Activated B cell treated with CpG ODN at 0.5 μM for 24 hours (primary cell): ENCODE measurements around the gene TKTL1. TPM values are rescaled to one million over a fixed set of nuclear protein-coding genes. Genes with fewer than 3 reads are reported as not detected.
"Not testable (repeated sequence)": the region's sequence is repeated elsewhere in the genome, so short reads cannot be mapped to it uniquely, and the experiment has no call there.

Source experiments
- ATAC-seq: fragments of 200-7000 bp; cut with Tn5 transposase; one replicate; pipeline ENCODE4 v1.10.0; 2021; ENCODE audit warnings: low read depth, mild to moderate bottlenecking, moderate library complexity
- CTCF ChIA-PET: fragments of 350-600 bp; sonication (Branson Sonifier 250); formaldehyde crosslinking; loops from one replicate; lab custom pipeline; 2021; ENCODE audit warnings: antibody characterized with exemption; lab: Charles Lee
- POLR2A ChIA-PET: fragments of 350-600 bp; sonication (Branson Sonifier 250); formaldehyde crosslinking; loops from one replicate; lab custom pipeline; 2021; ENCODE audit warnings: antibody characterized with exemption; lab: Charles Lee
- DNase-seq: peaks from one replicate; pipeline ENCODE4 v3.0.0; 2022
- H3K27ac Mint-ChIP-seq: one replicate; pipeline ENCODE4 v1.8.0; 2020; ENCODE audit warnings: mixed read lengths
- H3K27me3 Mint-ChIP-seq: one replicate; pipeline ENCODE4 v1.8.0; 2021; ENCODE audit warnings: mixed read lengths
- H3K36me3 Mint-ChIP-seq: one replicate; pipeline ENCODE4 v1.8.0; 2021; ENCODE audit warnings: low read depth, mixed read lengths
- H3K4me1 Mint-ChIP-seq: one replicate; pipeline ENCODE4 v1.8.0; 2021; ENCODE audit warnings: mixed read lengths
- H3K4me3 Mint-ChIP-seq: one replicate; pipeline ENCODE4 v1.8.0; 2020; ENCODE audit warnings: mild to moderate bottlenecking, mixed read lengths
- H3K9me3 Mint-ChIP-seq: one replicate; pipeline ENCODE4 v1.8.0; 2020; ENCODE audit warnings: mixed read lengths
- intact Hi-C: fragments of 100-400 bp; cut with micrococcal nuclease; formaldehyde crosslinking; loops from one replicate; pipeline ENCODE4 v1.15.1; 2024
- total RNA-seq: library from RNA; stranded (reverse); gene quantifications from 2 replicates; pipeline ENCODE4 v1.2.3, GENCODE V29; 2022
- TF ChIP-seq, protein P1 (sequence below): fragments of 200-600 bp; IDR thresholded peaks from one replicate; pipeline ENCODE4 v1.8.0; 2022; ENCODE audit warnings: antibody characterized with exemption, mild to moderate bottlenecking

Gene TKTL1
- total RNA-seq, 1 donor from 2014 or later: not detected

DNA sequence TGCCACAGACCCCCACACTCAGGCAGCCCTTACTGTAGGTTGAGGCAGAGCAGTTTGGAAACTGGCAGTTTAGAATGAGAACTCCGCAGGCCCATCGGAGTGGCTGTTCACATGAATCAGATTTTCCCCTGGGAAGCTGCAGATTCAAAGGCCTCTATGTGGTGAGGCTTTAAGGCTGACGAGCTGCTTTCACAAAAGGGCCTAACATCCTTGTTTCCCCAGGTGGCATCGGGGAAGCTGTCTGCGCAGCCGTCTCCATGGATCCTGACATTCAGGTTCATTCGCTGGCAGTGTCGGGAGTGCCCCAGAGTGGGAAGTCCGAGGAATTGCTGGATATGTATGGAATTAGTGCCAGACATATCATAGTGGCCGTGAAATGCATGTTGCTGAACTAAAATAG is 33.7 kb downstream of the TKTL1 start:
- DNase-seq (no peak), ATAC-seq (no peak)
- Mint-ChIP-seq H3K4me1 (peaks cover 38% of the 10 kb centered on the region), H3K36me3 (no peaks in the 10 kb centered on the region), H3K27ac (no peak overlapping the region), H3K9me3 (no peaks in the 10 kb centered on the region), H3K4me3 (no peak overlapping the region), H3K27me3 (no peaks in the 10 kb centered on the region)
- intact Hi-C loops: loop anchor here (1.0 kb wide), 1 partner anchor 8 kb away; no protein-coding TSS in a partner anchor
- TF ChIP-seq, protein P1, sequence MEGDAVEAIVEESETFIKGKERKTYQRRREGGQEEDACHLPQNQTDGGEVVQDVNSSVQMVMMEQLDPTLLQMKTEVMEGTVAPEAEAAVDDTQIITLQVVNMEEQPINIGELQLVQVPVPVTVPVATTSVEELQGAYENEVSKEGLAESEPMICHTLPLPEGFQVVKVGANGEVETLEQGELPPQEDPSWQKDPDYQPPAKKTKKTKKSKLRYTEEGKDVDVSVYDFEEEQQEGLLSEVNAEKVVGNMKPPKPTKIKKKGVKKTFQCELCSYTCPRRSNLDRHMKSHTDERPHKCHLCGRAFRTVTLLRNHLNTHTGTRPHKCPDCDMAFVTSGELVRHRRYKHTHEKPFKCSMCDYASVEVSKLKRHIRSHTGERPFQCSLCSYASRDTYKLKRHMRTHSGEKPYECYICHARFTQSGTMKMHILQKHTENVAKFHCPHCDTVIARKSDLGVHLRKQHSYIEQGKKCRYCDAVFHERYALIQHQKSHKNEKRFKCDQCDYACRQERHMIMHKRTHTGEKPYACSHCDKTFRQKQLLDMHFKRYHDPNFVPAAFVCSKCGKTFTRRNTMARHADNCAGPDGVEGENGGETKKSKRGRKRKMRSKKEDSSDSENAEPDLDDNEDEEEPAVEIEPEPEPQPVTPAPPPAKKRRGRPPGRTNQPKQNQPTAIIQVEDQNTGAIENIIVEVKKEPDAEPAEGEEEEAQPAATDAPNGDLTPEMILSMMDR: no peak
- ChIA-PET CTCF (no interaction called here), POLR2A (no interaction called here)

DNA sequence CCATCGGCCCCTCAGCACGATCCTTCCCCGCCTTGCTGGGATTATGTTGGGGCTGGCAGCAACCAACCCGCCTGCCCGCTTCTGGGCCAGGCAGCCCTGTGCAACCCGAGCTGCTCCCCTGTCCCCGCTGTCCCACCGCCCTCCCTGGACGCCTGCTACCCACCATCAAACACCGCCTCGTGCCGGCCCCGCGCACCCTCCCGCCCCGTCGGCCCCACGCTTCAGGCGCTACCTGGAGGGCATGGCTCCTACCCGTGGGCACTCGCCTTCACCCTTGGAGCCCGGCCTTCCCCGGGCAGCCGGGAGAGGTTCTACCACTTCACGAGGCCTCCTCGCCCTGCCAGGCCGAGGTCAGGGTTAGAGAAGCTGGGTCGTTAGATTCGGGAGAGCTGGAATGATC is 37.0 kb downstream of the TKTL1 start:
- Mint-ChIP-seq H3K4me3 (no peak overlapping the region), H3K27me3 (no peaks in the 10 kb centered on the region), H3K36me3 (no peaks in the 10 kb centered on the region), H3K27ac (no peak overlapping the region), H3K9me3 (no peaks in the 10 kb centered on the region), H3K4me1 (peaks cover 35% of the 10 kb centered on the region)
- ChIA-PET POLR2A (no interaction called here), CTCF (no interaction called here)
- intact Hi-C loops: no loop called here
- TF ChIP-seq, protein P1: no peak
- DNase-seq (no peak), ATAC-seq (no peak)

DNA sequence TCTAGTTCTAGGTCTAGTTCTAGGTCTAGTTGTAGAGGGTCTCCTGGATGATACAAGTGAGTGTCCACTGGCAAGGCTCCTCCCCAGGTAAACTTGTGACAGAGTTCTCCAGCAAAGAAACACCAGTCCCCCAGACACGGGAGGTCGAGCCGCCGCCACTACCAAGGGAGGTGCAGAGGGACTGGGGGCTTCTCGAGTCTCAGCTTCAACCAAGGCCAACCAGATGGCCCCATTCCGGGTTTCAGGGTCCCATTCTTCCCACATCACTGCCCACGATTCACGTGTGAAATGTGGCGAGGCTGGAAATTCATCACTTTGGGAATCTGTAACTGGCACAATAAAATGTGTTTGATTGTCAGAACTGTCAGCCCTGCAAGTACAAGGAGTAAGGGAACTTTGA is 37.5 kb downstream of the TKTL1 start:
- TF ChIP-seq, protein P1: no peak
- peaks cover 32% of the 10 kb centered on the region for H3K4me1 Mint-ChIP-seq
- H3K27me3 Mint-ChIP-seq: no peaks in the 10 kb centered on the region
- H3K27ac Mint-ChIP-seq: peak overlapping the region; percentile 93
- intact Hi-C loops: no loop called here
- no peak overlapping the region for H3K4me3 Mint-ChIP-seq
- H3K36me3 Mint-ChIP-seq: no peaks in the 10 kb centered on the region
- no peak for DNase-seq
- ATAC-seq: no peak
- CTCF ChIA-PET: no interaction called here
- POLR2A ChIA-PET: interaction anchor here (1.5 kb wide), 2 partner anchors 38 to 64 kb away, joined by 3 to 4 read pairs; no protein-coding TSS in a partner anchor
- no peaks in the 10 kb centered on the region for H3K9me3 Mint-ChIP-seq

DNA sequence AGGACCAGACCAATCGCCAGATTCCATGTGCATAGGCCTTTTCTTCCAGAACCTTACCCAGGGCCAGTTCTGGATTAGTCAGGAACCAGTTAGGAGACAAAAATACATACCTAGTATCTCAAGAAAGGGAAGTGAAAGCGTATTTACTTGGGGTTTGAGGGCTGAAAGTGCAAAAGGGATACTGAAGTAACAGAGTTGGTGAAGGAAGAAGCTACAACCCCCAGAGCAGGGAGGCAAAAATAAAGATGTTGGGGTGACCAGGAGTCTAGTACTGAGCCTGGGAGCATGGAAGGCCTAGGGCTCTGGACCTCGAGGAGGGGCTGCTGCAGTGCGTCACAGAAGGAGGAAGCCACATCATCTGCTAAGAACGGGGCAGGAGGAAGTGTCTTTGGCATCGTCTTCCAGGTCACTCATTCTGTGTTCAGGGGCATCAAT is 38.3 kb downstream of the TKTL1 start:
- Mint-ChIP-seq H3K36me3 (no peaks in the 10 kb centered on the region), H3K4me1 (peaks cover 30% of the 10 kb centered on the region), H3K27ac (peak overlapping the region; percentile 93), H3K9me3 (no peaks in the 10 kb centered on the region), H3K27me3 (no peaks in the 10 kb centered on the region), H3K4me3 (peak overlapping the region; percentile 62)
- POLR2A ChIA-PET: interaction anchor here (1.5 kb wide), 2 partner anchors 37 to 64 kb away, joined by 3 to 4 read pairs; no protein-coding TSS in a partner anchor
- DNase-seq: no peak
- CTCF ChIA-PET: no interaction called here
- intact Hi-C loops: no loop called here
- peak; percentile 79 for ATAC-seq
- TF ChIP-seq, protein P1: no peak

DNA sequence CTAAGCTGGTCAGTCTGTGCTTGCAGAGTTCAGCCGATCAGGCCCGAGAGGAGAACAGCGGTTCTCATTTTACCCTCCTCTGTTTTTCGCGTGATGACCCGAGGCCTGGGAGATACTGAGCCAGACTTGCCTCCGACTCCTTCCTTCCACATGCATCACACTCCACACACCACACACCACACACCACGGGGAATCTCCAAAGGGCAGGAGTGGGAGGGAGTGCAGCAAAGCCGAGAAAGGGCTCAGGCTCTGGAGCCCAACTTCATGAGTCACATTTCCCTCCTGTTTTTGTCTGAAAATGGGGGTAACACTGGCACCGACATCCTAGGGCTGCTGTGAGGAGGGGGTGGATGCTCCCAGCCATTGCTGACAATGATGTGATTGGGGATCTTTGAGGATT is 38.9 kb downstream of the TKTL1 start:
- Mint-ChIP-seq H3K27ac (peak overlapping the region; percentile 93), H3K27me3 (no peaks in the 10 kb centered on the region), H3K4me1 (peaks cover 30% of the 10 kb centered on the region), H3K4me3 (peak overlapping the region; percentile 19), H3K36me3 (no peaks in the 10 kb centered on the region), H3K9me3 (no peaks in the 10 kb centered on the region)
- no peak for ATAC-seq
- DNase-seq: no peak
- CTCF ChIA-PET: no interaction called here
- TF ChIP-seq, protein P1: no peak
- POLR2A ChIA-PET: interaction anchor here (1.1 to 1.5 kb wide), 3 partner anchors 7 to 63 kb away, joined by 3 to 4 read pairs (median 4); no protein-coding TSS in a partner anchor
- intact Hi-C loops: no loop called here

DNA sequence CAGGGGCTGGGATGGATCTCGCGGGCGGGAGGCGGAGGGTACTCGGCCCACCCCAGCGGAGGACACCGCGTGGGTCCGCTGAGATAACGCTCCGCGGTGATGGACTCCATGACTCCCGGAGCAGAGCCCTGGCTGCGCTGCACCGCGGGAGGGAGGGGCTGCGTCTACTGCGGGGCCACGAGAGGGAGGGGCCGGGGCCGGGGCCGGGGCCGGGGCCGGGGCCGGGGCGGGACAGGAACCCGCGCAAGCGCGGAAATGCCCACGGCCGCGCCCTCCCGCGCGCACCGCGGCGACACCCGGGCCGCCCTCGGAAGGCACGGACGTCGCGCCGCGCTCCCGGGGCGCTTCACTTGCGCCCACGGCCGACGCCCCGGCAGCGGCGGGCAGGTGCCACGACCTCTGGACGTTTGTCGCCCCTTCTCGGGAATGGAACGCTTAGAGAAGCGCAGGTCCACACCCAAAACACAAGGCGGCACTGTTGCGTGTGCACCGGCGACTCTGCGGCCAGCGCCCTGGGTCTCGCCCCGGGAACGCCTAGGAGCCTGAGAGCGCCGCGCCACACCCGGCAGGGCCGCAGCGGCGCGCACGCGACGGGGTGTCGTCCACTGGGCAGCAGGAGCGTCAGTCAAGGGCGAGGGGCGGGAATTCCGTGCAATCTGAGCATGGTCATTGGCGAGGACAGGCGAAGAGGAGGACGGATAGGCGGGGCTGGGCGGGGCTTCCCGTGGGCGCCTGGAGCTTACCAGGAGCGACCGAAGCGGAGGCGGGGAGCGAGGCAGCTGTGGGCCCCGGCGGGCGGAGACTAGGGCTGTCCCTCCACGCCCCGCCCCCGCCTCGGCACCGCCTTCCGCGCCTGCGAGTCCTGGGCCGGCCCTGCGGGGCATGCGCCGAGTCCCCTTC is 46.1 kb downstream of the TKTL1 start:
- H3K4me3 Mint-ChIP-seq, POLR2A ChIA-PET, H3K4me1 Mint-ChIP-seq, H3K27ac Mint-ChIP-seq, H3K36me3 Mint-ChIP-seq, CTCF ChIA-PET, H3K9me3 Mint-ChIP-seq, H3K27me3 Mint-ChIP-seq, intact Hi-C loops: not testable (repeated sequence)
- ATAC-seq (peak; percentile 72), DNase-seq (peak; percentile 29)

DNA sequence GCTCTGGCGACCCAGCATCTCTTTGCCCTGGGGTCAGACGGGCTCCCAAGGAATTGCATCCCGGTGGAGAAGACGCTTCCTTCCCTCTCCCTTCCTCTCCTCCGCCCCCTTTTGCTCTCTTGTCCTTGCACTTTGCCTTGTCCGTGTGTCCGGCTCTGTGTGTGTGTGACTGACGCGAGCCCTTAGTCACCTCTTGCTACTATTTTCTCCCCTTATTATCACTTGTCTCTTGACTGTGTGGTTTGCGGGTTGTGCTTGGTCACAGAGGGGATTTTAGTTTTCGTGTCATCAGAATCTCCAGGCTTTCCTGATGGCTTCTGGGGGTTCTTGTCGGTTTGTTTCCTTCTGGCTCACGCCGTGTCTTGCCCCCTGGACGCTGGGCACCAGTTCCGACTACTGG is 47.5 kb downstream of the TKTL1 start:
- H3K4me1 Mint-ChIP-seq, DNase-seq, H3K27me3 Mint-ChIP-seq, intact Hi-C loops, H3K4me3 Mint-ChIP-seq, POLR2A ChIA-PET, H3K9me3 Mint-ChIP-seq, H3K36me3 Mint-ChIP-seq, H3K27ac Mint-ChIP-seq, CTCF ChIA-PET: not testable (repeated sequence)
- ATAC-seq: peak; percentile 15
